SK-N-SH (cell line): ENCODE results near the gene LTB4R. TPM values are rescaled to one million over a fixed set of nuclear protein-coding genes. Genes with fewer than 3 reads are reported as not detected.

ENCODE experiments used
- CTCF ChIA-PET: fragments of 300-600, 350-600 bp; formaldehyde crosslinking; extraction: SDS; loops from one replicate; lab custom pipeline; 2021; lab: Yijun Ruan, JAX
- POLR2A ChIA-PET: fragments of 350-600 bp; sonication (Branson Sonifier 250); formaldehyde crosslinking; extraction: SDS; loops from one replicate; lab custom pipeline; 2020; ENCODE audit warnings: antibody characterized with exemption, inconsistent platforms; lab: Yijun Ruan, JAX
- DNase-seq: peaks from one replicate; pipeline ENCODE4 v3.0.0; 2012
- H2AFZ ChIP-seq: fragments of 200-600 bp; sonication (generic); 2 replicates; pipeline ENCODE4 v1.8.1; 2016; ENCODE audit warnings: antibody characterized with exemption, mild to moderate bottlenecking, low read depth
- H3F3A ChIP-seq: fragments of 200-600 bp; sonication (generic); replicated peaks from 2 replicates; pipeline ENCODE3; 2016; ENCODE audit warnings: antibody characterized with exemption, mild to moderate bottlenecking; ENCODE audit not compliant: insufficient read depth
- H3K27ac ChIP-seq, 2 experiments: fragments of 200-500 bp in 1 of 2; fragments of 200-600 bp in 1 of 2; sonication (Bioruptor generic) in 1 of 2; sonication (generic), shearing (Covaris generic) in 1 of 2; 2 replicates each; pipeline versions ENCODE4 v1.5.1 to v1.6.1; 2014 to 2016; ENCODE audit warnings: low read depth in 2 of 2, inconsistent platforms in 1 of 2, low read length in 1 of 2, mild to moderate bottlenecking in 1 of 2, mixed read lengths in 1 of 2
- H3K27me3 ChIP-seq: fragments of 200-600 bp; sonication (generic), shearing (Covaris generic); 2 replicates; pipeline ENCODE4 v1.6.1; 2016; ENCODE audit warnings: mixed run types; ENCODE audit not compliant: insufficient read depth
- H3K36me3 ChIP-seq, 2 experiments: fragments of 200-500 bp in 1 of 2; fragments of 200-600 bp in 1 of 2; sonication (Bioruptor generic) in 1 of 2; sonication (generic) in 1 of 2; replicated peaks in 1 of 2; 2 replicates each; pipeline versions ENCODE3 to v1.5.1; 2014 to 2016; ENCODE audit warnings: low read length in 1 of 2, mild to moderate bottlenecking in 1 of 2; ENCODE audit not compliant: insufficient read depth in 2 of 2, control insufficient read depth in 1 of 2
- H3K4me1 ChIP-seq, 2 experiments: fragments of 200-500 bp in 1 of 2; fragments of 200-600 bp in 1 of 2; sonication (Bioruptor generic) in 1 of 2; sonication (generic), shearing (Covaris generic) in 1 of 2; 2 replicates each; pipeline versions ENCODE4 v1.5.1 to v1.6.1; 2014 to 2016; ENCODE audit warnings: low read depth in 1 of 2, low read length in 1 of 2, mixed run types in 1 of 2; ENCODE audit not compliant: insufficient read depth in 2 of 2, control insufficient read depth in 1 of 2
- H3K4me2 ChIP-seq: fragments of 200-600 bp; sonication (generic), shearing (Covaris generic); 2 replicates; pipeline ENCODE4 v1.6.1; 2017; ENCODE audit warnings: mixed run types
- H3K4me3 ChIP-seq, 2 experiments: fragments of 200-500 bp in 1 of 2; fragments of 200-600 bp in 1 of 2; sonication (Bioruptor generic) in 1 of 2; sonication (generic), shearing (Covaris generic) in 1 of 2; 2 replicates each; pipeline versions ENCODE4 v1.5.1 to v1.8.1; 2014 to 2016; ENCODE audit warnings: low read depth in 2 of 2, inconsistent platforms in 1 of 2, low read length in 1 of 2, mild to moderate bottlenecking in 1 of 2, mixed read lengths in 1 of 2, moderate library complexity in 1 of 2
- H3K79me2 ChIP-seq: fragments of 200-600 bp; sonication (generic); 2 replicates; pipeline ENCODE4 v1.8.1; 2017; ENCODE audit warnings: mild to moderate bottlenecking; ENCODE audit not compliant: insufficient read depth
- H3K9ac ChIP-seq: fragments of 200-600 bp; sonication (generic); 2 replicates; pipeline ENCODE4 v1.6.1; 2017; ENCODE audit warnings: mixed run types
- H3K9me2 ChIP-seq: fragments of 200-600 bp; sonication (generic); 2 replicates; pipeline ENCODE4 v1.6.1; 2017; ENCODE audit warnings: mixed run types
- H3K9me3 ChIP-seq: fragments of 200-600 bp; sonication (generic); 2 replicates; pipeline ENCODE4 v1.6.1; 2017; ENCODE audit warnings: mixed run types, mild to moderate bottlenecking, moderate library complexity
- H4K20me1 ChIP-seq: fragments of 200-600 bp; sonication (generic); 2 replicates; pipeline ENCODE4 v1.6.1; 2017; ENCODE audit warnings: mild to moderate bottlenecking, mixed run types; ENCODE audit not compliant: insufficient read depth
- CHD2 ChIP-seq: fragments of 150-350 bp; IDR thresholded peaks from 2 replicates; pipeline ENCODE4 v1.6.1; 2018; ENCODE audit warnings: low read length; ENCODE audit not compliant: partially characterized antibody
- ELF1 ChIP-seq: IDR thresholded peaks from 2 replicates; pipeline ENCODE4 v1.4.0; 2012
- EP300 ChIP-seq, 2 experiments: IDR thresholded peaks; 2 replicates each; pipeline versions ENCODE4 v1.4.0 to v1.6.1; 2012; ENCODE audit warnings: borderline replicate concordance in 1 of 2, low read depth in 1 of 2, low read length in 1 of 2
- EZH2phosphoT487 ChIP-seq: fragments of 200-600 bp; sonication (generic); IDR thresholded peaks from 2 replicates; pipeline ENCODE4 v1.6.1; 2017; ENCODE audit warnings: low read depth, mixed run types, mild to moderate bottlenecking, antibody characterized with exemption, moderate library complexity, borderline replicate concordance
- FOXM1 ChIP-seq: IDR thresholded peaks from 2 replicates; pipeline ENCODE4 v1.4.0; 2012; ENCODE audit warnings: low read depth, mild to moderate bottlenecking
- GABPA ChIP-seq: IDR thresholded peaks from 2 replicates; pipeline ENCODE4 v1.4.0; 2012; ENCODE audit warnings: low read depth, mild to moderate bottlenecking
- GATA2 ChIP-seq: sonication (generic); formaldehyde crosslinking; IDR thresholded peaks from 2 replicates; pipeline ENCODE4 v1.5.0; 2020; ENCODE audit warnings: mild to moderate bottlenecking, missing genetic modification reagents
- MEF2A ChIP-seq: IDR thresholded peaks from 2 replicates; pipeline ENCODE4 v1.4.0; 2012; ENCODE audit warnings: low read depth, borderline replicate concordance
- MXI1 ChIP-seq: IDR thresholded peaks from 2 replicates; pipeline ENCODE4 v1.6.1; 2012; ENCODE audit warnings: mild to moderate bottlenecking, low read depth, low read length, improper control_type of control experiment
- NRF1 ChIP-seq: IDR thresholded peaks from 2 replicates; pipeline ENCODE4 v1.6.1; 2012; ENCODE audit warnings: low read depth, mild to moderate bottlenecking, low read length
- POLR2AphosphoS5 ChIP-seq: IDR thresholded peaks from 2 replicates; pipeline ENCODE4 v1.6.1; 2012; ENCODE audit warnings: low read depth, low read length
- RAD21 ChIP-seq: IDR thresholded peaks from 2 replicates; pipeline ENCODE4 v1.6.1; 2012; ENCODE audit warnings: mild to moderate bottlenecking, low read length
- RCOR1 ChIP-seq: fragments of 150-350 bp; IDR thresholded peaks from 2 replicates; pipeline ENCODE4 v1.6.1; 2017; ENCODE audit warnings: antibody characterized with exemption, low read length
- REST ChIP-seq: IDR thresholded peaks from 2 replicates; pipeline ENCODE4 v1.6.1; 2012; ENCODE audit warnings: mild to moderate bottlenecking, low read depth, low read length, moderate library complexity
- SIN3A ChIP-seq: IDR thresholded peaks from 2 replicates; pipeline ENCODE4 v1.6.1; 2012; ENCODE audit warnings: low read depth, mild to moderate bottlenecking, low read length, moderate library complexity, borderline replicate concordance
- TAF1 ChIP-seq: IDR thresholded peaks from 2 replicates; pipeline ENCODE4 v1.6.1; 2012; ENCODE audit warnings: low read depth, mild to moderate bottlenecking, low read length, moderate library complexity, borderline replicate concordance
- TCF12 ChIP-seq: IDR thresholded peaks from 2 replicates; pipeline ENCODE4 v1.4.0; 2012
- TEAD4 ChIP-seq: IDR thresholded peaks from 2 replicates; pipeline ENCODE4 v1.4.0; 2012; ENCODE audit warnings: mild to moderate bottlenecking, borderline replicate concordance; ENCODE audit not compliant: insufficient read depth
- USF1 ChIP-seq: IDR thresholded peaks from 2 replicates; pipeline ENCODE4 v1.4.0; 2012; ENCODE audit warnings: low read depth, borderline replicate concordance
- USF2 ChIP-seq: fragments of 150-350 bp; IDR thresholded peaks from 2 replicates; pipeline ENCODE4 v1.6.1; 2017; ENCODE audit warnings: antibody characterized with exemption, low read length, low read depth, borderline replicate concordance
- WGBS: methylation state at CpG from one replicate; pipeline ENCODE4 v1.1.6; 2017; ENCODE audit warnings: low lambda C conversion rate; 5-methylcytosine and 5-hydroxymethylcytosine counted together
- polyA plus RNA-seq, 3 experiments: library from polyadenylated mRNA; depleted of rRNA; stranded (reverse); fragments of >200 nt; gene quantifications; 2 replicates each; pipeline ENCODE4 v1.2.3, GENCODE V29; 2012

LTB4R gene
- polyA plus RNA-seq, 1 of the 3 experiments (the other 2 are of a cell fraction): 11.9 TPM

GRCh38 chr14:24363401-24363800, 52.1 kb downstream of the LTB4R start:
- H3K9ac ChIP-seq: no peak overlapping the region
- CTCF ChIA-PET: interaction anchor here (0.8 to 8.5 kb wide), 6 partner anchors 26 to 73 kb away, joined by 3 to 77 read pairs (median 14); partner anchors contain the start of genes ADCY4 and KHNYN
- H3K79me2 ChIP-seq: no peaks in the 10 kb centered on the region
- no peak overlapping the region for H3K27ac ChIP-seq
- no peaks in the 10 kb centered on the region for H3K9me2 ChIP-seq
- DNase-seq: no peak
- no peak overlapping the region for H3K4me3 ChIP-seq
- 83% methylated on average over 5 of the region's 5 CpGs for WGBS
- H3K27me3 ChIP-seq: peaks cover 4% of the 10 kb centered on the region; the same call in 1 of the 2 replicates
- no peaks in the 10 kb centered on the region for H4K20me1 ChIP-seq
- H3K9me3 ChIP-seq: no peaks in the 10 kb centered on the region
- H3K4me2 ChIP-seq: no peak overlapping the region
- POLR2A ChIA-PET: interaction anchor here (1.5 kb wide), 1 partner anchor 68 kb away, joined by 3 read pairs; no protein-coding TSS in a partner anchor
- H3K4me1 ChIP-seq: peaks cover 11 to 17% of the 10 kb centered on the region in 2 experiments; a peak in 3 of 4 replicates
- H3F3A ChIP-seq: peaks cover 23% of the 10 kb centered on the region
- H2AFZ ChIP-seq: no peak overlapping the region
- no peak for TF ChIP-seq FOXM1
- TF ChIP-seq GABPA: no peak
- no peak for TF ChIP-seq RAD21
- TF ChIP-seq, all 33 proteins: peak for 0
- no peaks in the 10 kb centered on the region for H3K36me3 ChIP-seq

GRCh38 chr14:24364841-24365240, 53.5 kb downstream of the LTB4R start:
- no peaks in the 10 kb centered on the region for H3K79me2 ChIP-seq
- peak overlapping the region; percentile 93 to 99; a peak in 3 of 4 replicates for H3K27ac ChIP-seq
- no peak for DNase-seq
- peak overlapping the region; percentile 18; the same call in 1 of the 2 replicates for H2AFZ ChIP-seq
- H3F3A ChIP-seq: peaks cover 23% of the 10 kb centered on the region
- no peak overlapping the region for H3K4me3 ChIP-seq
- ChIA-PET CTCF (interaction anchor here (0.8 to 2.4 kb wide), 28 partner anchors 8 to 127 kb away, joined by 3 to 275 read pairs (median 12); partner anchors contain the start of genes CBLN3, CIDEB, KHNYN and LTB4R2), POLR2A (interaction anchor here (2.3 kb wide), 1 partner anchor 66 kb away, joined by 37 read pairs; the partner anchor contains the start of genes CBLN3 and KHNYN)
- H3K9me2 ChIP-seq: no peaks in the 10 kb centered on the region
- H3K4me1 ChIP-seq: peaks cover 14 to 25% of the 10 kb centered on the region in 2 experiments; a peak in 3 of 4 replicates
- no peaks in the 10 kb centered on the region; the same call in 1 of the 2 replicates for H3K27me3 ChIP-seq
- no peak overlapping the region for H3K9ac ChIP-seq
- peak overlapping the region; percentile 100; the same call in 1 of the 2 replicates for H3K4me2 ChIP-seq
- no peaks in the 10 kb centered on the region for H3K9me3 ChIP-seq
- no peaks in the 10 kb centered on the region for H3K36me3 ChIP-seq
- H4K20me1 ChIP-seq: no peaks in the 10 kb centered on the region
- TF ChIP-seq USF1 (no peak), MXI1 (no peak), ELF1 (no peak), RAD21 (no peak), GATA2 (CRISPR knock-in tag) (no peak), EP300 (IDR thresholded peaks at IDR 0.05; ENCODE audit: borderline replicate concordance in 1 of 2, low read depth in 1 of 2, low read length in 1 of 2) (no peak), SIN3A (no peak), NRF1 (no peak), RCOR1 (no peak), MEF2A (no peak), CHD2 (no peak), USF2 (no peak), TAF1 (no peak), REST (no peak), TEAD4 (no peak), POLR2AphosphoS5 (no peak), EZH2phosphoT487 (no peak), TCF12 (no peak)
- 86% methylated on average over 1 of the region's 1 CpG for WGBS
